ENCODE measurements around the gene PRDM10. TPM values are rescaled to one million over a fixed set of nuclear protein-coding genes. Genes with fewer than 3 reads are reported as not detected.

The PRDM10 gene, protein sequence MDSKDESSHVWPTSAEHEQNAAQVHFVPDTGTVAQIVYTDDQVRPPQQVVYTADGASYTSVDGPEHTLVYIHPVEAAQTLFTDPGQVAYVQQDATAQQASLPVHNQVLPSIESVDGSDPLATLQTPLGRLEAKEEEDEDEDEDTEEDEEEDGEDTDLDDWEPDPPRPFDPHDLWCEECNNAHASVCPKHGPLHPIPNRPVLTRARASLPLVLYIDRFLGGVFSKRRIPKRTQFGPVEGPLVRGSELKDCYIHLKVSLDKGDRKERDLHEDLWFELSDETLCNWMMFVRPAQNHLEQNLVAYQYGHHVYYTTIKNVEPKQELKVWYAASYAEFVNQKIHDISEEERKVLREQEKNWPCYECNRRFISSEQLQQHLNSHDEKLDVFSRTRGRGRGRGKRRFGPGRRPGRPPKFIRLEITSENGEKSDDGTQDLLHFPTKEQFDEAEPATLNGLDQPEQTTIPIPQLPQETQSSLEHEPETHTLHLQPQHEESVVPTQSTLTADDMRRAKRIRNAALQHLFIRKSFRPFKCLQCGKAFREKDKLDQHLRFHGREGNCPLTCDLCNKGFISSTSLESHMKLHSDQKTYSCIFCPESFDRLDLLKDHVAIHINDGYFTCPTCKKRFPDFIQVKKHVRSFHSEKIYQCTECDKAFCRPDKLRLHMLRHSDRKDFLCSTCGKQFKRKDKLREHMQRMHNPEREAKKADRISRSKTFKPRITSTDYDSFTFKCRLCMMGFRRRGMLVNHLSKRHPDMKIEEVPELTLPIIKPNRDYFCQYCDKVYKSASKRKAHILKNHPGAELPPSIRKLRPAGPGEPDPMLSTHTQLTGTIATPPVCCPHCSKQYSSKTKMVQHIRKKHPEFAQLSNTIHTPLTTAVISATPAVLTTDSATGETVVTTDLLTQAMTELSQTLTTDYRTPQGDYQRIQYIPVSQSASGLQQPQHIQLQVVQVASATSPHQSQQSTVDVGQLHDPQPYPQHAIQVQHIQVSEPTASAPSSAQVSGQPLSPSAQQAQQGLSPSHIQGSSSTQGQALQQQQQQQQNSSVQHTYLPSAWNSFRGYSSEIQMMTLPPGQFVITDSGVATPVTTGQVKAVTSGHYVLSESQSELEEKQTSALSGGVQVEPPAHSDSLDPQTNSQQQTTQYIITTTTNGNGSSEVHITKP
- 4.2 TPM for polyA plus RNA-seq (2013)

DNA sequence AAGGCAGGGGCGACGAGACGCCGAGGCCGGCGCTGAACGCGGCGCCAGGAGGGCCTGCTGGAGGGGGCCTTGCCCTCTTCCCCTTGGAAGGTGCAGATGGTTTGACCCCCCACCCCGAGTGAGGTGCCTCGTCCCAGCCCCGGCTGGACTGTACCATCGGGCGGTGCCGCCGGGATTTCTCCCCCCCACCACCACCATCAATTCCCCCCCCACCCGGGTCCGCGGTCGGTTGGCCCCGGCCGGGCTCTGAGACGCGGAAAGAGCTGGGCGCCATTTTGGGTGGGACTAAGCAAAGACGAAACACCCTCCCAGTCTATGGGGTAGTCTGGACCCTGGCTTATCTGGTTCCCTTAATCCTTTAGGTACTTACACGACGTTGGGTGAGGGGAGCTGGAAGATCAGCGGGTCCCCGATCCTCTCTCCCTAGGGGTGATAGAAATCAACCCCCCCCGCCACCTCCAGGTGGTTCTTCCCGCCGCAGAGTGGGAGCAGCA is at the start of gene PRDM10:
Gene PRDM10 (minus strand): TSS at position 484 of the 494 bp plus-strand sequence. CDS start 41,871 bp downstream, outside the sequence.
- no peaks in the 10 kb centered on the region for H3K27me3 ChIP-seq (replicated peaks in 2 of 5; ENCODE audit: control insufficient read depth in 4 of 5, insufficient read depth in 5 of 5, low read length in 4 of 5)
- H3K27ac ChIP-seq (ENCODE audit: insufficient read depth in 1 of 2, low read depth in 1 of 2, low read length in 2 of 2, poor library complexity in 1 of 2, severe bottlenecking in 2 of 2): peak within 1 kb of the TSS; percentile 99 to 100
- peak within 1 kb of the TSS; percentile 76 to 94 (median 84) for H3K4me3 ChIP-seq (ENCODE audit: control insufficient read depth in 1 of 7, extremely low read depth in 1 of 7, insufficient read depth in 4 of 7, low read depth in 2 of 7, low read length in 6 of 7)
- CTCF ChIA-PET: interaction anchor here (1.7 to 2.2 kb wide), 4 partner anchors 10 to 129 kb away, joined by 4 to 9 read pairs (median 8); no protein-coding TSS in a partner anchor
- POLR2A ChIA-PET: interaction anchor here (0.7 to 4.7 kb wide), 7 partner anchors 10 to 128 kb away, joined by 3 to 30 read pairs (median 4); partner anchors contain the start of gene APLP2
- peaks cover 7 to 46% (median 36%) of the 10 kb centered on the region in 4 experiments for H3K4me1 ChIP-seq (ENCODE audit: control extremely low read depth in 1 of 4, control insufficient read depth in 4 of 4, insufficient read depth in 4 of 4, low read length in 3 of 4)
- no peaks in the 10 kb centered on the region for H3K9me3 ChIP-seq (ENCODE audit: control extremely low read depth in 1 of 5, control insufficient read depth in 4 of 5, insufficient read depth in 2 of 5, low read depth in 1 of 5, low read length in 4 of 5)
- peak; percentile 94 to 97 (median 97) for DNase-seq
- WGBS (ENCODE audit: insufficient coverage): under 1% methylated on average over 17 of the region's 33 CpGs
- H3K36me3 ChIP-seq (ENCODE audit: control insufficient read depth in 4 of 4, insufficient read depth in 4 of 4, low read length in 3 of 4): peaks cover 0 to under 1% (median 0%) of the 10 kb centered on the region in 4 experiments

DNA sequence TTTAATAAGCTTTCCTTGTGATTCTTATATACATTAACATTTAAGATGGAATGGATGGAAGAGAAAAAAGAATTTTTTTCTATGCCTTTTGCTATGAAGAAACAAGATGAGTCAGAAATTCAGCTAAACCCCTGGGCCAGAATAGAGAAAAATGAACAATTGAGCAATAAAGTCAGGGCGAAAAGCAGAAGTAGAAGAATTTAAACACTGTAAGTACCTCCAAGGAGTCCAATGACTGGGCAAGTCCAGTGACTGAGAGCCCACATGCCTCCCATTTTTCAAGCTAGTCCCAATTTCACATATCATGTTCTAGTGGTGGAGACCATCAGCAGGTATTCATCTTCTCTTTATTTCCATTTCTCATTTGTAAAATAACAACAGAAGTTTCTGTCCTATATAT is 48.4 kb upstream of the PRDM10 start:
- no peaks in the 10 kb centered on the region for H3K36me3 ChIP-seq (ENCODE audit: control insufficient read depth in 4 of 4, insufficient read depth in 4 of 4, low read length in 3 of 4)
- no peaks in the 10 kb centered on the region for H3K27me3 ChIP-seq (replicated peaks in 2 of 5; ENCODE audit: control insufficient read depth in 4 of 5, insufficient read depth in 5 of 5, low read length in 4 of 5)
- peaks cover 0 to 7% (median 0%) of the 10 kb centered on the region in 4 experiments for H3K4me1 ChIP-seq (ENCODE audit: control extremely low read depth in 1 of 4, control insufficient read depth in 4 of 4, insufficient read depth in 4 of 4, low read length in 3 of 4)
- H3K9me3 ChIP-seq (ENCODE audit: control extremely low read depth in 1 of 5, control insufficient read depth in 4 of 5, insufficient read depth in 2 of 5, low read depth in 1 of 5, low read length in 4 of 5): peaks cover 0 to 6% (median 3%) of the 10 kb centered on the region in 5 experiments
- POLR2A ChIA-PET: no interaction called here
- peak in 2 of 3 donors; percentile 67 to 70 for DNase-seq
- CTCF ChIA-PET: interaction anchor here (1.0 to 1.2 kb wide), 2 partner anchors 9 to 48 kb away, joined by 3 to 5 read pairs; no protein-coding TSS in a partner anchor
- no peak overlapping the region for H3K4me3 ChIP-seq (ENCODE audit: control insufficient read depth in 1 of 7, extremely low read depth in 1 of 7, insufficient read depth in 4 of 7, low read depth in 2 of 7, low read length in 6 of 7)
- H3K27ac ChIP-seq (ENCODE audit: insufficient read depth in 1 of 2, low read depth in 1 of 2, low read length in 2 of 2, poor library complexity in 1 of 2, severe bottlenecking in 2 of 2): no peak overlapping the region
- WGBS (ENCODE audit: insufficient coverage): 88% methylated on average over 1 of the region's 1 CpG

DNA sequence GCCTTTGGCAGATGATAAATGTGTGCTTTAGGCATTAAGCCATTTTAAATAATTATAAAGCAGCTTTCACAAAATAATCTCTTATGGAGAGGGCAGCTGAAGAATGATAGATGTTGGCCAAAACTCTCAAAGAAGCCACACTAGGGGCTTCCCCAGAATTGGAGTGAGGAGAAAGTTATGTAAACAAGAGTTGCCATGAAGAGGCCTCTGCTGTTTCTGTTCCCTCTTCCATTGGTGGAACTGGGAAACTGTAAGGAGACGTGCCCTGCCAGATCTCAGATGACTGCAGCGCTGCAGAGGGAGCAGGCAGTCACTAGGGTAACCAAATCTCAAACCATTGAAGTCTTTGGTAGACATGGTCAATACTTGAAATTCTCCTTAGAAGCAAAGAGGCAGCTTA is 47.6 kb upstream of the PRDM10 start:
- no peak for DNase-seq
- H3K27me3 ChIP-seq (replicated peaks in 2 of 5; ENCODE audit: control insufficient read depth in 4 of 5, insufficient read depth in 5 of 5, low read length in 4 of 5): no peaks in the 10 kb centered on the region
- POLR2A ChIA-PET: no interaction called here
- H3K27ac ChIP-seq (ENCODE audit: insufficient read depth in 1 of 2, low read depth in 1 of 2, low read length in 2 of 2, poor library complexity in 1 of 2, severe bottlenecking in 2 of 2): no peak overlapping the region
- no peaks in the 10 kb centered on the region for H3K36me3 ChIP-seq (ENCODE audit: control insufficient read depth in 4 of 4, insufficient read depth in 4 of 4, low read length in 3 of 4)
- CTCF ChIA-PET: interaction anchor here (1.1 to 1.4 kb wide), 3 partner anchors 14 to 47 kb away, joined by 3 to 5 read pairs (median 3); no protein-coding TSS in a partner anchor
- H3K9me3 ChIP-seq (ENCODE audit: control extremely low read depth in 1 of 5, control insufficient read depth in 4 of 5, insufficient read depth in 2 of 5, low read depth in 1 of 5, low read length in 4 of 5): peaks cover 0 to 6% (median 3%) of the 10 kb centered on the region in 5 experiments
- H3K4me1 ChIP-seq (ENCODE audit: control extremely low read depth in 1 of 4, control insufficient read depth in 4 of 4, insufficient read depth in 4 of 4, low read length in 3 of 4): peaks cover 0 to 7% (median 0%) of the 10 kb centered on the region in 4 experiments
- no peak overlapping the region for H3K4me3 ChIP-seq (ENCODE audit: control insufficient read depth in 1 of 7, extremely low read depth in 1 of 7, insufficient read depth in 4 of 7, low read depth in 2 of 7, low read length in 6 of 7)
- WGBS (ENCODE audit: insufficient coverage): 93% methylated on average over 2 of the region's 2 CpGs

GRCh38 chr11:130049328-130049771 is 46.7 kb upstream of the PRDM10 start:
- CTCF ChIA-PET: interaction anchor here (0.6 to 1.4 kb wide), 3 partner anchors 13 to 140 kb away, joined by 3 to 5 read pairs (median 3); no protein-coding TSS in a partner anchor
- Histone ChIP-seq H3K4me1 (ENCODE audit: control extremely low read depth in 1 of 4, control insufficient read depth in 4 of 4, insufficient read depth in 4 of 4, low read length in 3 of 4) (peaks cover 0 to 7% (median 0%) of the 10 kb centered on the region in 4 experiments), H3K36me3 (ENCODE audit: control insufficient read depth in 4 of 4, insufficient read depth in 4 of 4, low read length in 3 of 4) (no peaks in the 10 kb centered on the region), H3K27me3 (replicated peaks in 2 of 5; ENCODE audit: control insufficient read depth in 4 of 5, insufficient read depth in 5 of 5, low read length in 4 of 5) (no peaks in the 10 kb centered on the region), H3K9me3 (ENCODE audit: control extremely low read depth in 1 of 5, control insufficient read depth in 4 of 5, insufficient read depth in 2 of 5, low read depth in 1 of 5, low read length in 4 of 5) (peaks cover 0 to 6% (median 3%) of the 10 kb centered on the region in 5 experiments), H3K27ac (ENCODE audit: insufficient read depth in 1 of 2, low read depth in 1 of 2, low read length in 2 of 2, poor library complexity in 1 of 2, severe bottlenecking in 2 of 2) (no peak overlapping the region), H3K4me3 (ENCODE audit: control insufficient read depth in 1 of 7, extremely low read depth in 1 of 7, insufficient read depth in 4 of 7, low read depth in 2 of 7, low read length in 6 of 7) (no peak overlapping the region)
- POLR2A ChIA-PET: no interaction called here
- 100% methylated on average over 1 of the region's 1 CpG for WGBS (ENCODE audit: insufficient coverage)
- DNase-seq: no peak

DNA sequence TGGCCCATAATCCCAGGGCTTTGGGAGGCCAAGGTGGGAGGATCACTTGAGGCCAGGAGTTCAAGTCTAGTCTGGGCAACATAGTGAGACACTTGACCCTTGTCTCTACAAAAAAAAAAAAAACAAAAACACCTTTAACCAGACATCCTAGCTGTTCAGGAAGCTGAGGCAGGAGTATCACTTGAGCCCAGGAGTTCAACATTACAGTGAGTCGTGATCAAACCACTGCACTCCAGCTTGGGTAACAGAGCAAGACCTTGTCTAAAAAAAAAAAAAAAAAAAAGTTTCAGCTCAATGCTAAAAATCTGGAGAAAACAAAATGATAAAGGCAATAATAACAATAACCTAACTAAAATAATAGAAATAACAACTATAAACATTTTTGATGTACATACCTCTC is 44.5 kb upstream of the PRDM10 start:
- Histone ChIP-seq H3K4me3 (ENCODE audit: control insufficient read depth in 1 of 7, extremely low read depth in 1 of 7, insufficient read depth in 4 of 7, low read depth in 2 of 7, low read length in 6 of 7) (no peak overlapping the region), H3K9me3 (ENCODE audit: control extremely low read depth in 1 of 5, control insufficient read depth in 4 of 5, insufficient read depth in 2 of 5, low read depth in 1 of 5, low read length in 4 of 5) (no peaks in the 10 kb centered on the region), H3K27ac (ENCODE audit: insufficient read depth in 1 of 2, low read depth in 1 of 2, low read length in 2 of 2, poor library complexity in 1 of 2, severe bottlenecking in 2 of 2) (no peak overlapping the region), H3K36me3 (ENCODE audit: control insufficient read depth in 4 of 4, insufficient read depth in 4 of 4, low read length in 3 of 4) (no peaks in the 10 kb centered on the region), H3K27me3 (replicated peaks in 2 of 5; ENCODE audit: control insufficient read depth in 4 of 5, insufficient read depth in 5 of 5, low read length in 4 of 5) (no peaks in the 10 kb centered on the region), H3K4me1 (ENCODE audit: control extremely low read depth in 1 of 4, control insufficient read depth in 4 of 4, insufficient read depth in 4 of 4, low read length in 3 of 4) (peaks cover 0 to 13% (median 5%) of the 10 kb centered on the region in 4 experiments)
- POLR2A ChIA-PET: no interaction called here
- CTCF ChIA-PET: interaction anchor here (0.9 kb wide), 1 partner anchor 131 kb away, joined by 3 read pairs; no protein-coding TSS in a partner anchor
- no peak for DNase-seq
- no CpG with 5 or more reads among the region's 1 CpG for WGBS (ENCODE audit: insufficient coverage)

DNA sequence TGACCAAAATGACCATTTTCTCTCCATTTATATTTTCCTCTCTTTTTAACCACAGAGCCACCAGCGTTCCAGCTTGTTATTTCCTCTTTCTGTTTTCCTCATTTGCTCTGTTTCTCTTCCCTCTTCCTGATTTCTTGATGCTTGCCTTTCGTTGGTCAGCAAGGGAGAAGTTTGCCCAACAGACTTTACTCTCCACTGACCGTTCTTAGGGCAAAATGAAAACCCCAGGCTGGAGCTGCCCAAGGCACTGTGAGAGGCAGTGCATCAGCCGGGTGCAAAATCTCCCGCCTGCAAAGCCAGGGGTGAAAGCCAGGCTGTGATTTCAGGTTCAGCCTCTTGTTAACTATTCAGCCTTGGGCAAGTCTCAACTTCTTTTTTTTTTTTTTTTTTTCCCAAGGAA is 40.9 kb upstream of the PRDM10 start:
- Histone ChIP-seq H3K36me3 (ENCODE audit: control insufficient read depth in 4 of 4, insufficient read depth in 4 of 4, low read length in 3 of 4) (no peaks in the 10 kb centered on the region), H3K4me3 (ENCODE audit: control insufficient read depth in 1 of 7, extremely low read depth in 1 of 7, insufficient read depth in 4 of 7, low read depth in 2 of 7, low read length in 6 of 7) (peak overlapping the region in 1 of 7 experiments; percentile 33), H3K9me3 (ENCODE audit: control extremely low read depth in 1 of 5, control insufficient read depth in 4 of 5, insufficient read depth in 2 of 5, low read depth in 1 of 5, low read length in 4 of 5) (no peaks in the 10 kb centered on the region), H3K4me1 (ENCODE audit: control extremely low read depth in 1 of 4, control insufficient read depth in 4 of 4, insufficient read depth in 4 of 4, low read length in 3 of 4) (peaks cover 0 to 6% (median 5%) of the 10 kb centered on the region in 4 experiments), H3K27ac (ENCODE audit: insufficient read depth in 1 of 2, low read depth in 1 of 2, low read length in 2 of 2, poor library complexity in 1 of 2, severe bottlenecking in 2 of 2) (no peak overlapping the region), H3K27me3 (replicated peaks in 2 of 5; ENCODE audit: control insufficient read depth in 4 of 5, insufficient read depth in 5 of 5, low read length in 4 of 5) (no peaks in the 10 kb centered on the region)
- POLR2A ChIA-PET: no interaction called here
- WGBS (ENCODE audit: insufficient coverage): 34% methylated on average over 5 of the region's 5 CpGs
- CTCF ChIA-PET: no interaction called here
- DNase-seq: no peak
